HG02763 (cell line): ENCODE results near the gene VASH1.
A peak's percentile ranks its signal among the peaks of the same experiment; 100 is the strongest.

Experiments
- ATAC-seq: cut with Tn5 transposase; IDR thresholded peaks from one replicate; pipeline ENCODE4 v1.9.1; 2021; ENCODE audit warnings: mild to moderate bottlenecking, moderate library complexity; ENCODE audit not compliant: unreplicated experiment

The VASH1 gene

GRCh38 chr14:76782115-76782884 is 21.0 kb downstream of the VASH1 start:
- ATAC-seq = no peak

GRCh38 chr14:76782885-76783566 is 21.8 kb downstream of the VASH1 start:
- no peak for ATAC-seq

- ATAC-seq = no peak
Observed at GRCh38 chr14:76784266-76784874, 23.1 kb downstream of the VASH1 start.

GRCh38 chr14:76784881-76785280 is 23.6 kb downstream of the VASH1 start:
- no peak for ATAC-seq

GRCh38 chr14:76786601-76787000 is 25.3 kb downstream of the VASH1 start:
- ATAC-seq = no peak

- no peak for ATAC-seq
Observed at GRCh38 chr14:76792422-76792821, 31.2 kb downstream of the VASH1 start.

GRCh38 chr14:76793324-76793723 is 32.1 kb downstream of the VASH1 start:
- ATAC-seq = no peak

- no peak for ATAC-seq
Observed at GRCh38 chr14:76793956-76794355, 32.7 kb downstream of the VASH1 start.

- ATAC-seq = no peak
Observed at GRCh38 chr14:76806446-76806845, 45.2 kb downstream of the VASH1 start.

GRCh38 chr14:76808011-76808410 is 46.7 kb downstream of the VASH1 start:
- ATAC-seq = no peak

- no peak for ATAC-seq
Observed at GRCh38 chr14:76808990-76809389, 47.7 kb downstream of the VASH1 start.

- no peak for ATAC-seq
Observed at GRCh38 chr14:76810525-76810924, 49.3 kb downstream of the VASH1 start.

- ATAC-seq = no peak
Observed at GRCh38 chr14:76810953-76811400, 49.7 kb downstream of the VASH1 start.

- no peak for ATAC-seq
Observed at GRCh38 chr14:76811561-76811960, 50.3 kb downstream of the VASH1 start.

- ATAC-seq = peak; percentile 11
Observed at GRCh38 chr14:76812093-76812421, 50.8 kb downstream of the VASH1 start.

- ATAC-seq = peak; percentile 88
Observed at GRCh38 chr14:76812422-76813383, 51.4 kb downstream of the VASH1 start, which contains the start of gene ANGEL1. Gene ANGEL1, minus strand, starts transcription at chr14:76812882. Its CDS starts 55 bp downstream, at chr14:76812827.

- no peak for ATAC-seq
Observed at GRCh38 chr14:76814726-76815645, 53.7 kb downstream of the VASH1 start.

GRCh38 chr14:76820700-76821099 is 59.4 kb downstream of the VASH1 start:
- no peak for ATAC-seq

GRCh38 chr14:76826122-76826521 is 64.9 kb downstream of the VASH1 start, which contains the start of gene LRRC74A:
Gene LRRC74A, plus strand, starts transcription at chr14:76826408. Its CDS starts 290 bp downstream, at chr14:76826698.
- no peak for ATAC-seq
